ENCODE data around the gene LMLN.

- TF ChIP-seq CTCF (IDR thresholded peaks at IDR 0.05; ENCODE audit: low read depth, low read length) (no peak), EZH2phosphoT487 (IDR thresholded peaks at IDR 0.05; ENCODE audit: low read depth) (no peak)
Observed at GRCh38 chr3:197949778-197950676, 10.0 kb upstream of the LMLN start, which contains the start of gene RPL35A.

Data from OCI-LY3 (cell line).